ENCODE results near the gene SLC10A3.

The SLC10A3 gene

DNA sequence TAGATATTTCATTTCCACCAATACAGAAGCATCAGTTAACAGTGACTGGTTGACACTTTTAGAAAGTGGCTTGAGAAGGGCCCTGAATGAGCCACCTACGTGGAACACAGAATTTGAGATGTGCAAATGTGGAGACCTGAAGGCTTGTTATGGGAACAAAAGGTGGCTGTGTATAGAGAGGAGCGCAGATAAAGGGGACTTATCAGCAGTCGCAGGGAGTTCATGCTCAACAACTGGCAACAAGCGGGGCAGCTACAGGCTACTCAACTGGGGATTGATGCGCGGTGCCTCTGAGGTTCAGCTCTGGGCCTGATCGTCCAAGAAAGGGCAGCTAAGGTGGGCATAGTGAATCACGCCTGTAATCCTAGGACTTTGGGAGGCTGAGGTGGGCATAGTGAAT is 29.0 kb upstream of the SLC10A3 start:
- Histone ChIP-seq H3K27me3 (replicated peaks; ENCODE audit: control insufficient read depth, insufficient read depth, low read length) (no peaks in the 10 kb centered on the region), H3K36me3 (ENCODE audit: control insufficient read depth, insufficient read depth, low read length) (no peaks in the 10 kb centered on the region), H3K4me3 (replicated peaks; ENCODE audit: low read depth, low read length) (no peak overlapping the region)
- DNase-seq (ENCODE audit: extremely low read depth, insufficient read length) = no peak
- TF ChIP-seq, protein P1, sequence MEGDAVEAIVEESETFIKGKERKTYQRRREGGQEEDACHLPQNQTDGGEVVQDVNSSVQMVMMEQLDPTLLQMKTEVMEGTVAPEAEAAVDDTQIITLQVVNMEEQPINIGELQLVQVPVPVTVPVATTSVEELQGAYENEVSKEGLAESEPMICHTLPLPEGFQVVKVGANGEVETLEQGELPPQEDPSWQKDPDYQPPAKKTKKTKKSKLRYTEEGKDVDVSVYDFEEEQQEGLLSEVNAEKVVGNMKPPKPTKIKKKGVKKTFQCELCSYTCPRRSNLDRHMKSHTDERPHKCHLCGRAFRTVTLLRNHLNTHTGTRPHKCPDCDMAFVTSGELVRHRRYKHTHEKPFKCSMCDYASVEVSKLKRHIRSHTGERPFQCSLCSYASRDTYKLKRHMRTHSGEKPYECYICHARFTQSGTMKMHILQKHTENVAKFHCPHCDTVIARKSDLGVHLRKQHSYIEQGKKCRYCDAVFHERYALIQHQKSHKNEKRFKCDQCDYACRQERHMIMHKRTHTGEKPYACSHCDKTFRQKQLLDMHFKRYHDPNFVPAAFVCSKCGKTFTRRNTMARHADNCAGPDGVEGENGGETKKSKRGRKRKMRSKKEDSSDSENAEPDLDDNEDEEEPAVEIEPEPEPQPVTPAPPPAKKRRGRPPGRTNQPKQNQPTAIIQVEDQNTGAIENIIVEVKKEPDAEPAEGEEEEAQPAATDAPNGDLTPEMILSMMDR (IDR thresholded peaks at IDR 0.05; ENCODE audit: insufficient read depth, low read length, poor library complexity, severe bottlenecking) = no peak

DNA sequence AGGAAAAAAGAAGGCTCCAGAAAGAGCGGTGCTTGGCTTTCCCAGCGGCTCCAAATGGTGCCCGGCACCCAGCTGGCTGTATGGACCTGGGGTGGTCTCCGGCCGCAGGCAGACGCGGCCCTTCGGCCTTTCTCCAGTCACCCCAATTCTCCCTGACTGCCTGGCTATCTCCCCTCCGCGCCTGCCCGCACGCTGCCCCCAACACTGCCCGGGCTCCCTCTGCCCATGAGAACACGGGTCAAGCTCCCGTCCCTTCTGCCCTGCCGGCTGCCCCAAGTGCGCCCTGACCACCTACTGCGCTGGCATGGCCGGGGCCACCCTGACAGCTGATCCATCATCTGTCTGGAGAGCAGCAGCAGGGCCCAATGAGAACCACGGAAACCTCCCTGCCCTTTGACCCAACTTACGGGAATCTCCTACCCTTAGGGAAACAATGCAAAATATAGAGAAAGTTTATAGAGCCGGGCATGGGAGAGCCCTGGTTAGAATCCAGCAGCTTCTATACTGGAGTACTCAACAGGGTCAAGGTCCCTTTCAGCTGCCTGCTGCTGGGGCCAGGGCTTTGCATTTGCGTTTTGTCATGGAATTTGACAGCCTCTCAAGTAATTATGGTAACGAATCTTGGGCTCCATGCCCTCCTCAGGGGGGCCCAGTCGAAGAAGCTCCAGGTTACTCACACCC is 26.8 kb upstream of the SLC10A3 start:
- Histone ChIP-seq H3K36me3 (ENCODE audit: control insufficient read depth, insufficient read depth, low read length) (no peaks in the 10 kb centered on the region), H3K27me3 (replicated peaks; ENCODE audit: control insufficient read depth, insufficient read depth, low read length) (no peaks in the 10 kb centered on the region), H3K4me3 (replicated peaks; ENCODE audit: low read depth, low read length) (no peak overlapping the region)
- no peak for DNase-seq (ENCODE audit: extremely low read depth, insufficient read length)
- TF ChIP-seq, protein P1 (IDR thresholded peaks at IDR 0.05; ENCODE audit: insufficient read depth, low read length, poor library complexity, severe bottlenecking) = no peak

- Histone ChIP-seq H3K27me3 (replicated peaks; ENCODE audit: control insufficient read depth, insufficient read depth, low read length) (no peaks in the 10 kb centered on the region), H3K36me3 (ENCODE audit: control insufficient read depth, insufficient read depth, low read length) (no peaks in the 10 kb centered on the region), H3K4me3 (replicated peaks; ENCODE audit: low read depth, low read length) (peak overlapping the region; percentile 48)
- DNase-seq (ENCODE audit: extremely low read depth, insufficient read length) = no peak
- TF ChIP-seq, protein P1 (IDR thresholded peaks at IDR 0.05; ENCODE audit: insufficient read depth, low read length, poor library complexity, severe bottlenecking) = no peak
Measured at GRCh38 chrX:154516656-154517100, 26.2 kb upstream of the SLC10A3 start.

- peak; percentile 89 for DNase-seq (ENCODE audit: extremely low read depth, insufficient read length)
- TF ChIP-seq, protein P1 (IDR thresholded peaks at IDR 0.05; ENCODE audit: insufficient read depth, low read length, poor library complexity, severe bottlenecking) = no peak
- no peaks in the 10 kb centered on the region for H3K36me3 ChIP-seq (ENCODE audit: control insufficient read depth, insufficient read depth, low read length)
- H3K27me3 ChIP-seq (replicated peaks; ENCODE audit: control insufficient read depth, insufficient read depth, low read length) = no peaks in the 10 kb centered on the region
- H3K4me3 ChIP-seq (replicated peaks; ENCODE audit: low read depth, low read length) = peak within 1 kb of the TSS; percentile 62
Measured at GRCh38 chrX:154515966-154516655, 25.7 kb upstream of the SLC10A3 start, which contains the start of gene FAM3A. Gene FAM3A (minus strand): TSS chrX:154516232. CDS start chrX:154515772, 460 bp downstream.

GRCh38 chrX:154515090-154515965 is 24.9 kb upstream of the SLC10A3 start:
- TF ChIP-seq, protein P1 (IDR thresholded peaks at IDR 0.05; ENCODE audit: insufficient read depth, low read length, poor library complexity, severe bottlenecking) = no peak
- DNase-seq (ENCODE audit: extremely low read depth, insufficient read length) = no peak
- H3K27me3 ChIP-seq (replicated peaks; ENCODE audit: control insufficient read depth, insufficient read depth, low read length) = no peaks in the 10 kb centered on the region
- H3K36me3 ChIP-seq (ENCODE audit: control insufficient read depth, insufficient read depth, low read length) = no peaks in the 10 kb centered on the region
- peak overlapping the region; percentile 62 for H3K4me3 ChIP-seq (replicated peaks; ENCODE audit: low read depth, low read length)
